UCSD-AML1 (cell line): ENCODE measurements around the gene LSP1.

Source experiments
- DNase-seq: peaks from one replicate; lab custom pipeline; 2025; ENCODE audit not compliant: unreplicated experiment; lab: John Stamatoyannopoulos, UW

LSP1 gene

DNA sequence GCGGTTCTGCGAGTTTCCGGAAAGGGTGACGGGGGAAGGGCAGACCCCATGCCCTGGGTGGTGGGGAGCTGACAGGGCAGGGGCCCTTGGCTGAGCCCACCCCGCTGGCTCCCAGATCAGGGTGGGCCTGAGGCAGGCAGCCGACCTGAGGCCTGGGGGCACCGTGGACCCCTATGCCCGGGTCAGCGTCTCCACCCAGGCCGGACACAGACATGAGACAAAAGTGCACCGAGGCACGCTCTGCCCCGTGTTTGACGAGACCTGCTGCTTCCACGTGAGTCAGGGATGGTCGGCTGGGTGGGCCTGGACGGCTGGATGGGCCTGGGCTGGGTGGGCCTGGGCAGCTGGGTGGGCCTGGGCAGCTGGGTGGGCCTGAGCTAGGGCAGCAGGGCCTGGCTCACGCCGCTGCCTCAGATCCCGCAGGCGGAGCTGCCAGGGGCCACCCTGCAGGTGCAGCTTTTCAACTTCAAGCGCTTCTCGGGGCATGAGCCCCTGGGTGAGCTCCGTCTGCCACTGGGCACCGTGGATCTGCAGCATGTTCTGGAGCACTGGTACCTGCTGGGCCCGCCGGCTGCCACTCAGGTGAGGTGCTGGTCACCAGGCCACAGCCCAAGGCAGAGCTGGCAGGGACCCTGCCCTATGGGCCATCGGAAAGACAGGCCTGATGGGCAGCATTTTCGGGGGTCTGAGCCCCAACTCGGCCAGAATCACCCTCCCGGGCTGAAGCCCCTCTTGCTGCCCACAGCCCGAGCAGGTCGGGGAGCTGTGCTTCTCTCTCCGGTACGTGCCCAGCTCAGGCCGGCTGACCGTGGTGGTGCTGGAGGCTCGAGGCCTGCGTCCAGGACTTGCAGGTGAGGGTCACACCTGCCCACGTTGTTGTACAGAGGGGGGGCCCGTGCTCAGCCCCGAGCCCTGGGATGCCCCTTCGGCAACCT, 16.6 kb upstream of the LSP1 start:
- DNase-seq, result no peak

DNA sequence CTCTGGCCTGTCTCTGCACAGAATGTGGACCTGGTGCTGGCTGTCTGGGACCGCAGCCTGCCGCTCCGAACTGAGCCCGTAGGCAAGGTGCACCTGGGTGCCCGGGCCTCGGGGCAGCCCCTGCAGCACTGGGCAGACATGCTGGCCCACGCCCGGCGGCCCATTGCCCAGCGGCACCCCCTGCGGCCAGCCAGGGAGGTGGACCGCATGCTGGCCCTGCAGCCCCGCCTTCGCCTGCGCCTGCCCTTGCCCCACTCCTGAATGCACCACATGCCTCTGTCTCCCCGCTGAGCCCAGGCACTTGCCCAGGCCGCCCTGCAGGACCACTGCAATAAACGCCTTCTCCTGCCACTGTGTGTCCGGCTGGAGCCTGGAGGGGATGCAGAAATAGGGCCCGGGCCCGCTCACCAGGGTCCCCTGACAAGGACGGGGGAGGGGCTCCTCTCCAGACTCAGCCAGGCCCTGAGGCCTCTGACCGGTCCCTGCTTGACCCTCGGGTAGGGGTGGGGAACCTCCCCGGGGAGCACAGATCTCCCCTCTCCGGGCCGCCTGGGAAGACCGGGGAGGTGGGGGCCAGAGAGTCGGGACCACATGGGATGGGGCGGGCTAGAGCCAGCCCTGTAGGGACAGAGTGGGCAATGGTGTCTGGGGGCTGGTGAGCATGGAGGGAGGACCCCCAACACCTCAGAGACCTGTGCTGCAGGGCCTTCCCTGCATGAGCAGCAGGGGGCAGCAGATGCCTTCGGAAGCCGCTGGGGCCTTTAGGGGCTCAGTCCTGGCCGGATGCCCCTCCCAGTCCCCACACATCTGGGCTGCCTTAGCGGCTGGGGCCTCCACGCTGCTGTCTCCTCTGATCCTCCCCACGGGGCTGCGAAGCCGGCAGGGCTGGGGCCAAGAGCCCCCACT, 15.5 kb upstream of the LSP1 start:
- peak; percentile 74 for DNase-seq

DNA sequence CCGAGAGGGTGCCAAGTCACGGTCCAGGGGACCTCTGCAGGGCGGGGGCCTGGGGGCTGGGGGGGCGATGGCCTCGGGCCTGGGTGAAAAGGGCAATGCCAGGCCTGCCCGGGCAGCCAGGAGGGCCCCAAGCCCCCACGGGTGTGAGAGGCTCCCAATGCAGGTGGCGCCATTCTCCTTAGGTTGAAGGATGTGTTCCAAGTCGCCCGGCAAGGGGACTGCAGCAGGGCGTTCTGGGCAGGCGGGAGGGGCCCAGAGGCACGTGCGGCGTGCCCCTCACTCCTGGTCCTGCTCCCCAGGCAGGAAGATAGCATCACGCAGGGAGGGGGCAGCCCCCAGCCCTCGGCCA, 14.8 kb upstream of the LSP1 start:
- no peak for DNase-seq

DNA sequence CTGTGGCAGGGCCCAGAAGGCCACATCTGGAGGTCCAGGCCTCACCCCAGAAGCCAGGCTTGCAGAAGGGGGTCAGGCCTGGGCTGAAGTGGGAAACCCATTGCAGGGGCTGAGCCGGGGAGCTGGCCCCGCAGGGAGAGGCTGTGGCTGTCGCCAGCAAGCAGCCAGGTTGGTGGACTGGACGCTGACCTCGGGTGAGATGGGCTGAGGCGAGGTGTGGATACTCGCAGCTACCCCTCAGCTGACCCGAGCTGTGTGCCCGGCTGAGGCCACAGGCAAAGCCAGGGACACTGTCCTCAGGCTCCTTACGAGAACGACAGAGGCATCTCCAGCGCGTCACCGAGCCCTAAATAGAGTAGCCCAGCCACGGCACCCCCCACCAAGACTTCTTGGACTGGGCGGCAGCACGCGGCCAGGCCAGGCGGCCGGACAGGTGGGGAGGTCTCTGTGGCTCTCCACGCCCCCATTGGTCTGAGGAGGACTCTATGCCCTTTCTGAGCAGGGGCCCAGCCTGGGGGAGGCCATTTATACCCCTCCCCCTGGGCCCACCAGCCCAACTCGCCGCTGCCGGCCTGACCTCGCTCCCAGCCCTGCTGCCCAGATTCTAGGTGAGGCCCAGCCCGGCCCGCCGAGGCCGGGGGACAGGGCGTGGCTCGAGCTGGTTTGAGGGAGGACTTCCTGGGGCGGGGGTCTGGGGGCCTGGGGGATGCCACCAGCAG, 14.3 kb upstream of the LSP1 start, which contains the start of gene TNNI2:
TNNI2 (plus strand) TSS at position 556 of the 719 bp plus-strand sequence. CDS start 716 bp downstream, outside the sequence.
- no peak for DNase-seq

DNA sequence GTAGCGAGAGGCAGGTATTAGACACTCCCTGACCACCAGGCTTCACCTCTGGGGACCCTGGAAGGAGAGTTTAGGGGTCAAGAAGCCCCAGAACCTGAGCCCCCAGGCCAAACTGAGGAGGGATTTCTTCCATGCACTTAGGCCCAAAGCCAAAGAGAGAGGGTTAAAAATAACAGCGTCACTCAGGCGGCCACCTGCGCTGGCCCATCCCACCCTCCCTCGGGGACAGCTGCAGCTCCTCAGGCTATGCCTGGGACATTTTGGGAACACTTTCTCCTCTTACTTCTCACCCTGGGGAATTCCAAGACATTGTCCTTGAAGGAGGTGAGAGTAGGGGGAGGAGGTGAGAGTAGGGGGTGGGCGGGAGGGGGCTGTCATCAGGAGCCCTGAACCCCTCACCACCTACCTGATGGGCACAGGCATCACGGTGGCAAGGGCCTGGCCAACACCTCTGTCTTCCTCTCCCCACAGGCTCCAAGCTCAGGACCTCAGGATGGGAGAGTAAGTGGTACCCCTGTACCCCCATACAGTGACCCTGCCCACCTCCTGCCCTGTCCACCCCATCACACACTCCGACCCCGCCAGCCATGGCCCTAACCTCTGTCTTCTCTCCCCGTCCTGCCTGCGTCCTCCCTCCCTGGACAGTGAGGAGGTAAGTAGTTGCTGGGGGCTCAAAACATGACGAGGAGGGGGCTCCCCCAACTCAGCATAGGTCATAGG, 13.5 kb upstream of the LSP1 start:
- DNase-seq, result no peak

DNA sequence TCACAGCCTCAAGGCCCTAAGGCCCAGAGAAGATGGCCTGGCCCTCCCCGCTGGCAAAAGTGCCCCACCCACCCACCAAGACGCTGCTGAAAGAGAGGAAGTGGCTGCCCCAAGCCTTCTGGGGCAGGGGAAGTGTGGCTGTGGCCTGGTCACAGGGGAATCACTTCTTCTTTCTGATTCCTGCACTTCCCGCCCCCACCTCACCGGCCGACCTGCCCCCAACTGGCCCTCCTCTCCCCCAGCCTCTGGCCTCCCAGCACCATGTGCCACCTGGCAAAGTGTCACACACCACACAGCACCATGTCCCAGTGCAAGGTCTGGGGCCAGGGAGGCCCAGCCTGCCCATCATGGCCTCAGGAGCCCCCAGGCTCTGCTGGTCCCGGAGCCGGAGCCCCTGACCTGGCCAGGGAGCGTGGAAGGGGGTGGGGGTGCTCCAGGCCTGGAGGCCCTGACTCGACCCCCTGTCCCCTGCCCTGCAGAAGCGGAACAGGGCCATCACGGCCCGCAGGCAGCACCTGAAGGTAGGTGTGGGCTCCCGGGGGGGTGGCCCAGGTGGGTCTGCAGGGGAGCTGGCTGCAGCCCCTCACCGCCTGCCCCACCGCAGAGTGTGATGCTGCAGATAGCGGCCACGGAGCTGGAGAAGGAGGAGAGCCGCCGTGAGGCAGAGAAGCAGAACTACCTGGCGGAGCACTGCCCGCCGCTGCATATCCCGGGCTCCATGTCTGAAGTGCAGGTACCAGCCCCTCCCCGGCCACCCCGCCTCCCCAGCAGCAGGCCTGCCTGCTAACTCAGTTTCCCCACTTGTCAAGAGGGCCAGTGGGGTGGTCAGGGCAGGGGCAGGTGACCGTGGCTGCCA, 12.7 kb upstream of the LSP1 start:
- peak; percentile 76 for DNase-seq

GRCh38 chr11:1840780-1841480, 12.0 kb upstream of the LSP1 start:
- no peak for DNase-seq

DNA sequence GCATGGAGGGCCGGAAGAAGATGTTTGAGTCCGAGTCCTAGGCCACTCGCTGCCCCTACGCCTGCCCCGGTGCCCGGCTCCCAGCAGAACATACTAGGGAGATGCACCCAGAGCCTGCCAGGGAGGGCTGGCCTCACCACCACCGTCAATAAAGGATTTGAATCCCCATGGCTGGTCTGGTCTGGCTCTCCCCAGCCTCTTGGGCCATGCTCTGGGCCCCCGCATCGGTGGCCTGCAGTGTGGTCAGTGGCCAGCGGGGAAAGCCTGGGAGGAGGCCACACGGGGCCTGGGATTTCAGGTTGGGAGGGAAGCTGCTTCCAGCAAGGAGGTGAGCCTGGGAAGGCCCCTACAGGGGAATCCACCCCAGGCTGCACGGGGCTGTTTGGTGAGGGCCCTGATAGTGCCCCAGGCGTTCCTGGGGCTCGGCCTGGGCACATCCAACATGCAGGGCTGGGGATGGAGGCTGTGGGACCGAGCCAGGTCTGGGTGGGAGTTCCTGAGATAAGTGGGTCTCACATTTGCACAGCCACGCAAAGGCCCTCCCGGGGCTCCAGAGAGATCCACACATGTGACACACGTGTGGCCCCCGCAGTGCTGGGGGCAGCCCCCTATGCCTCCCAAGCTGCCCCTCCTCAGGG, 11.3 kb upstream of the LSP1 start:
- no peak for DNase-seq

DNA sequence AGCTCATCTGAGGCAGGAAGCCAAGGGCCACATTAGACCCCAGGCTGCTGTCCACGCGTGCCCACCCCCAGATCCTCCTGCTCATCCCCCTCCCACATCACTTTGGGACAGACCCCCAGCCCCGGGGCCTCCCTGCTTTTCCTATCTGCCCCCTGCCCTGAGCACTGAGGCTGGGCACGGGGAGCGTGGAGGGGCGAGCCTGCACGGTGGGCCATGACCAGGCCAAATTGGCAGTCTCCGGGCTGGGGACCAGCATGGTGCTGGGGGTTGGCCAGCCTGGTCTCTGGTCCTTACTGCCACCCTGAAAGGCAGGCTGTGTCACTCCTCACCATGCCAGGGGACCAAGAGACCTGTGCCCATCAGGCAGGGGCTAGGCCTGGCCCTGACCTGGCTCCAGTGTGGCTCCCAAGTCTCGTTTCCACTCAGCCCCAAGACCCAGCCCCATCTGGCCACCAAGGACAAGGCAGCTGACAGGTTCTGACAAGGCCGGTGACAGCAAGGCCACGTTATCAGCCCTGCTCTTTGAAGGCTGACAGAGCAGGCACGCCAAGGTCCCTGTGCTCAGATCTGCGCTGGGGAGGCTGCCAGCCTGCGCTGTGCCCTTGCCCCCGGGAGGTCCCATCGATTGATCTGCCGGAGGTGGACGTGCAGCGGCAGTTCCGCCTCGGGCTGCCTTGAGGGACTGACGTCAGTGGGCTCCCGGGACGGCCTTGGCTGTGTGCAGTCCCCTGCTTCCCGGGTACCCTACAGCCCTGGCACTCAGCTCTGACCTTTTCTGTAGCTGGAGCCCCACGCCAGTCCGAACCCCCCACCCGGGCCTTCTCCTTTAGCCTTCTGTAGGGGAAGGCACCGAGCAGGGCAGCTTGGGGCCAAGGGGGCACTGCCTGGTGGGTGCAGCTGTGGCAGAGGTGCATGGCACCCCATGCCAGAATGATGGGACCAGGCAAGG, 10.5 kb upstream of the LSP1 start:
- no peak for DNase-seq

DNA sequence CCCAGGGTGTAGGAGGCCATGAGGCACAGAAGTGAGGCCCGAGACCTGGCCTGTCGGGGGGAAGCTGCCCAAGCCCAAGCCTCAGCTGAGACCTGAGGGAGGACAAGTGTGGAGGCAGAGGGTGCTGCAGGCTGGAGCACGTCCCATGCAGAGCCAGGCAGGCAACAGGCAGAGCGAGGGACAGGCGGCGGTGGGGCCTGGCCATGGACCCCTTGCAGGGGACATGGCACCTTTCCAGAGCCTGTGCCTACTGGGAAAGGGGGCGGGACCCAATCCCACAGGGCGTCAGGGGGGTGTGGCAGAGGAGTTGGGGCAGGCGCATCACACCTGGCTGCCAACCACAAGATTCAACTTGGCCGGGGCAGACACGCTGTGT, 9.8 kb upstream of the LSP1 start:
- no peak for DNase-seq

DNA sequence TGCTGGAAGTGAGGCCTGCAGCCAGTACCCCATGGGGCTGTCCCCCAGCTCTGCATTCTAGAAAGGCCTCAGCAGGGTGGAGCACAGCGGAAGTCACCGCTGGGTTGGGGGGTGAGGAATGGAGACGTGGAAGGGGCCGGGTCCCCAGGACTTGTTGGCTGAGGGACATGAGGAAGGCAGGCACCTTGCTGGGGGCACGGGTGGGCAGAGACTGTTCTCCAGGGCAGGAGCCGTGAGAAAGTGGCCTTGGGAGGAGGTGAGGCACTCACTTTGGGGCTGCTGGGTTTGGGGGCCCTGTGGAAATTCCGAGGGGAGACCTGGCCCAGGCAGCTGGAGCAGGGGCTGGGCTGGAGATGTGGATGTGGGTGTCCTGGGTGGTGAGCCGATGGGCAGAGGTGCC, 9.1 kb upstream of the LSP1 start:
- DNase-seq, result no peak

DNA sequence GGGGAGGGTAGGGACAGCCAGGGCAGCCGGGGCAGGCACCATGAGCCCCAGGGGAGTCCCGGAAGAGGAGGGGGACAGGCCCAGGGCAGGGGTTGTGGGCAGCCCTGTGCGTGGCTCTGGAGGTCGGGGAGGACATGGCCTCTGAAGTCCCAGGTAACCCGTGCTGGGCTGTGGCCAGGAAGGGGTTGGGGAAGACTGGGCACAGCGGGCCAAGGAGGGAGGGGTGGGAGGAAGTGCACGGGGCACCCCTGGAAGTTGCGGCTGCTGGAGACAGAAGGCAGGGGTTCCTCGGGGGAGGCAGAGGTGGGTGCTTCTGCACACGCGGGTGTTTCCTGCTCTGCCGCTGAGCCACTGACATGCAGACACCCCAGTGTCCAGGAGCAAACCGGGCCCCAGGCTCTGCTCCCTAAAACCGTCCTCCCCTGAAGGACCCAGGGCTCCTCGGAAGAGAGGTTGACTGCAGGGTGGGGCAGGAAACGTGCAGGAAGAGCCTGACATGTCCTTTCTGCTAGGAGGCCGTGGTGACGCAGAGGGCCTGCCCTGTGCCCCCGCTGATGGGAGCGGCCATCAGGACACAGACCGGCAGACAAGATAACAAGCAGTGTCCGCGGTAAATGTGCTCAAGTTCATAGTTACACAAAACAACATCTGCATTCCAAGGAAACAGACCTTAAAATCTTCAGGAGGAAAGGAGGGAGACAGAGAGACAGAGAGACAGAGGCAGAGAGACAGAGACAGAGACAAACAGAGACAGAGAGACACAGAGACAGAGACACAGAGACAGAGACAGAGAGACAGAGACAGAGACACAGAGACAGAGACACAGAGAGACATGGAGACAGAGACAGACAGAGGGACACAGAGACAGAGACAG, 8.4 kb upstream of the LSP1 start:
- peak; percentile 70 for DNase-seq

DNA sequence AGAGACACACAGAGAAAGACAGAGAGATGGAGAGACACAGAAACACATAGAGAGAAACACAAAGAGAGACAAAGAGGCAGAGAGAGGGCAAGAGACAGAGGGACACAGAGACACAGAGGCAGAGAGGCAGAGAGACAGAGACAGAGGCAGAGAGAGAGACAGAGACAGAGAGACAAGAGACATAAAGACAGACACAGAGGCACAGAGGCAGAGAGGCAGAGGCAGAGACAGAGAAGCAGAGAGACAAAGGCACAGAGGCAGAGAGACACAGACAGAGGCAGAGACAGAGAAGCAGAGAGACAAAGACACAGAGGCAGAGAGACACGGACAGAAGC, 7.8 kb upstream of the LSP1 start:
- no peak for DNase-seq

DNA sequence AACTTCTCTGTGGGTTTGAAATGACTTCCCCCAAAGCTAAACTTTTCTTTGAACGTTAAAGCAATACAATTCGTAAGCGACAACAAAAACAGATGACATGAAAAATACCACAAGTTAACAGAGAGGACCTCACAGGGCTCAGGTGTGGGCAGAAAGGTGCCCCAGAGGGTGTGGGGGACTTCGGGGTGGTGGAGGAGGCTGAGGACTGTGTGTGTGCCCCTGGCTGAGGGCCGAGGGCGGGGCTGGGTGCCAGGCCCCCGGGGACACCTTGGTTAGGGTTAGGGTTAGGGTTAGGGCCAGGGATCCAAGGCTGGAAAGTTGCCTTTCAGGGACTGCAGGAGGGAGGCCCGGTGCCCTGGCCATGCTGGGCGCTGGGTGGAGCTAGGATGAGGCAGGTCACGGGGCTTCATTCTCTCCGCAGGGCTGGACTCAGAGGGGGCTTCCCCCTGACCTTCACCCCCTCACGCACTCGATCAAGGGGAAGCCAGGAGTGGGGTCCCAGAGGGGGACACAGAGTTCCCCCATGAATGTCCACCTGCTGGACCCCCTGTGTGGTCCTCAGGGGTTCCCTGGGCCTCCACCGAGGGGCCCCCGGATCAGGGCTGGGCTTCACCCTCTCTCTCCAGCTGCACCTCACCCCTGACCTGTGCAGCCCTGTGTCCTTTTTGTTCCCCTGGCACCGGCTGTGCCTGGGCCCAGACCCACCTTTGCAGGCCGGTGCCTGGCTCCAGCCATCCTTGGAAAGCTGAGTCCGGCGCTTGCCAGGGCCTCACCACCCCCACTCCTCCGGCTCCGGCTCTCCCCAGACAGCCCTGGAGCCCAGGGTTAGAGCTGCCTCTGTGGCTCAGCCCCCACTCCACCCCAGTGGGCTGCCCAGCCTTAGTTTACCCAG, 7.1 kb upstream of the LSP1 start:
- no peak for DNase-seq

DNA sequence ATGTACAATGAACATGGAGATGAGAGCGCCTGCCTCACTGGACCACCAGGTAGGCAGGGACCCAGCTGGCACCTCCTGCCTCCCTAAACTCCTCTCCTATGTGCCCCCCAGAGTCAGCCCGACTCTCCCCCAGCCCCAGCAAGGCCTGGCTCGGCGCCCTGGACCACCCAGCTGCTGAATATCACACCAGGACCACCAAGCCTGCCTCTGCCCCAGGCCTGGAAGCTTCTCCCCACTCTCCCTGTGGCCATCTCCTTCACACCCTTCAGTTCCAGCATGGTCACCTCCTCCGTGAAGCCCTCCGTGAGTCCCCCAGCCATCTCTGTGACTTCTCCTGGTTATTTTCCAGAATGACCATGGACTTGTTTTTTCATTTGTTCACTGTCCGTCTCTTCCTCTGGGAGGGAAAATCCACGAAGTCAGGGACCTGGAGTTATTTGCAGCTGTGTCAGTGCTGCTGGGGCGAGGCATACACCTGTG, 6.4 kb upstream of the LSP1 start:
- no peak for DNase-seq
